CD4-positive, alpha-beta memory T cell (primary cell): ENCODE results near the gene USP24. TPM values are rescaled to one million over a fixed set of nuclear protein-coding genes. Genes with fewer than 3 reads are reported as not detected.
A peak's percentile ranks its signal among the peaks of the same experiment; 100 is the strongest.
"Not testable (repeated sequence)": the region's sequence is repeated elsewhere in the genome, so short reads cannot be mapped to it uniquely, and the experiment has no call there.

Source experiments
- CTCF ChIA-PET: fragments of 350-600 bp; sonication (Branson Sonifier 250); formaldehyde crosslinking; loops from one replicate; lab custom pipeline; 2021; ENCODE audit warnings: inconsistent platforms; ENCODE audit not compliant: partially characterized antibody; lab: Charles Lee
- POLR2A ChIA-PET: fragments of 350-600 bp; sonication (Branson Sonifier 250); formaldehyde crosslinking; loops from one replicate; lab custom pipeline; 2021; ENCODE audit not compliant: partially characterized antibody; lab: Charles Lee
- DNase-seq, 5 donors: peaks; one replicate each; pipeline versions ENCODE4 v3.0.0 to v3.0.0-alpha.2; 2020 to 2022; ENCODE audit warnings: mixed read lengths in 1 of 5
- H3K27ac ChIP-seq: one replicate; pipeline ENCODE4 v1.7.0; 2013; ENCODE audit warnings: low read depth, low read length
- H3K27me3 ChIP-seq: 2 replicates; pipeline ENCODE4 v1.7.0; 2013; ENCODE audit warnings: mild to moderate bottlenecking, low read length, moderate library complexity; ENCODE audit not compliant: insufficient read depth
- H3K36me3 ChIP-seq: 2 replicates; pipeline ENCODE4 v1.7.0; 2013; ENCODE audit warnings: mild to moderate bottlenecking, low read length, moderate library complexity; ENCODE audit not compliant: insufficient read depth
- H3K4me1 ChIP-seq: 2 replicates; pipeline ENCODE4 v1.7.0; 2013; ENCODE audit warnings: mild to moderate bottlenecking, low read length, moderate library complexity; ENCODE audit not compliant: insufficient read depth
- H3K4me3 ChIP-seq, 2 donors: one replicate each; pipeline ENCODE4 v1.7.0; 2013; ENCODE audit warnings: low read length in 2 of 2, mild to moderate bottlenecking in 1 of 2
- H3K9me3 ChIP-seq, 2 donors: one replicate each; pipeline ENCODE4 v1.7.0; 2013; ENCODE audit warnings: low read length in 2 of 2, control low read depth in 1 of 2; ENCODE audit not compliant: control insufficient read depth in 1 of 2
- H3K27ac Mint-ChIP-seq, 7 donors: one replicate each; pipeline ENCODE4 v1.8.0; 2020 to 2021; ENCODE audit warnings: mixed read lengths in 7 of 7, mild to moderate bottlenecking in 6 of 7, inconsistent platforms in 3 of 7, moderate library complexity in 3 of 7
- H3K27me3 Mint-ChIP-seq, 2 donors: one replicate each; pipeline ENCODE4 v1.8.0; 2020 to 2021; ENCODE audit warnings: mixed read lengths in 2 of 2
- H3K36me3 Mint-ChIP-seq, 2 donors: one replicate each; pipeline ENCODE4 v1.8.0; 2020 to 2021; ENCODE audit warnings: mixed read lengths in 2 of 2, inconsistent platforms in 1 of 2, mild to moderate bottlenecking in 1 of 2
- H3K4me1 Mint-ChIP-seq, 4 donors: one replicate each; pipeline ENCODE4 v1.8.0; 2020 to 2021; ENCODE audit warnings: mixed read lengths in 4 of 4, mild to moderate bottlenecking in 1 of 4
- H3K4me3 Mint-ChIP-seq, 8 donors: one replicate each; pipeline ENCODE4 v1.8.0; 2020 to 2021; ENCODE audit warnings: mixed read lengths in 8 of 8, mild to moderate bottlenecking in 7 of 8, moderate library complexity in 6 of 8, inconsistent platforms in 3 of 8
- H3K9me3 Mint-ChIP-seq, 8 donors: one replicate each; pipeline ENCODE4 v1.8.0; 2020 to 2021; ENCODE audit warnings: mixed read lengths in 8 of 8, mild to moderate bottlenecking in 5 of 8, inconsistent platforms in 3 of 8, moderate library complexity in 1 of 8
- intact Hi-C: fragments of 100-400 bp; cut with micrococcal nuclease; formaldehyde crosslinking; loops from one replicate; pipeline ENCODE4 v1.15.1; 2023
- polyA plus RNA-seq, 2 donors: library from polyadenylated mRNA; unstranded; fragments of 300-500 nt; fragmentation: Illumina TruSeq; gene quantifications; one replicate each; pipeline ENCODE4 v1.2.3, GENCODE V29; 2021
- total RNA-seq, 2 experiments: library from RNA; stranded (reverse); gene quantifications; one replicate each; pipeline ENCODE4 v1.2.3, GENCODE V29; 2021

The USP24 gene
- total and polyA plus RNA-seq, 4 experiments from 2014 or later, result 1.6 to 74.2 (median 42.1) TPM

- H3K4me3 Mint-ChIP-seq, result peak overlapping the region in 1 of 8 donors; percentile 37
- POLR2A ChIA-PET, result interaction anchor here (0.6 kb wide), 1 partner anchor 41 kb away, joined by 3 read pairs; no protein-coding TSS in a partner anchor
- no peak for DNase-seq
Measured at GRCh38 chr1:55194851-55195250, 20.3 kb downstream of the USP24 start.

GRCh38 chr1:55192093-55192492 is 23.1 kb downstream of the USP24 start:
- Histone ChIP-seq H3K36me3 (no peaks in the 10 kb centered on the region), H3K27ac (no peak overlapping the region), H3K9me3 (no peaks in the 10 kb centered on the region), H3K4me1 (peaks cover 65% of the 10 kb centered on the region), H3K27me3 (no peaks in the 10 kb centered on the region), H3K4me3 (no peak overlapping the region)
- Mint-ChIP-seq H3K4me3 (no peak overlapping the region), H3K9me3 (no peaks in the 10 kb centered on the region), H3K27ac (peak overlapping the region in 2 of 7 donors; percentile 6), H3K4me1 (peaks cover 52 to 75% (median 67%) of the 10 kb centered on the region in 4 donors), H3K27me3 (no peaks in the 10 kb centered on the region), H3K36me3 (peaks cover 3 to 16% of the 10 kb centered on the region in 2 donors)
- CTCF ChIA-PET, result interaction anchor here (0.9 kb wide), 1 partner anchor 21 kb away, joined by 5 read pairs; no protein-coding TSS in a partner anchor
- POLR2A ChIA-PET, result interaction anchor here (0.8 to 1.4 kb wide), 2 partner anchors 14 to 23 kb away, joined by 3 to 5 read pairs; partner anchors contain the start of gene USP24
- intact Hi-C loops, result no loop called here
- DNase-seq, result no peak

More at GRCh38 chr1:55194851-55195250, 20.3 kb downstream of the USP24 start:
- H3K27ac Mint-ChIP-seq, result peak overlapping the region in 6 of 7 donors; percentile 10 to 68 (median 54)
- H3K27ac ChIP-seq, result no peak overlapping the region
- CTCF ChIA-PET, result interaction anchor here (0.6 kb wide), 1 partner anchor 18 kb away, joined by 3 read pairs; no protein-coding TSS in a partner anchor
- peaks cover 58% of the 10 kb centered on the region for H3K4me1 ChIP-seq
- H3K27me3 Mint-ChIP-seq, result no peaks in the 10 kb centered on the region
- H3K4me3 ChIP-seq, result no peak overlapping the region
- H3K9me3 ChIP-seq, result no peaks in the 10 kb centered on the region
- intact Hi-C loops, result no loop called here
- no peaks in the 10 kb centered on the region for H3K9me3 Mint-ChIP-seq
- H3K4me1 Mint-ChIP-seq, result peaks cover 60 to 76% (median 70%) of the 10 kb centered on the region in 4 donors
- H3K27me3 ChIP-seq, result no peaks in the 10 kb centered on the region
- no peaks in the 10 kb centered on the region for H3K36me3 ChIP-seq
- peaks cover 12 to 20% of the 10 kb centered on the region in 2 donors for H3K36me3 Mint-ChIP-seq

GRCh38 chr1:55191219-55191952 is 23.8 kb downstream of the USP24 start:
- H3K9me3 ChIP-seq, H3K36me3 ChIP-seq, H3K27ac ChIP-seq, intact Hi-C loops, DNase-seq, H3K27me3 ChIP-seq, H3K27me3 Mint-ChIP-seq, H3K9me3 Mint-ChIP-seq, H3K4me3 ChIP-seq: not testable (repeated sequence)
- Mint-ChIP-seq H3K36me3 (peaks cover 3 to 17% of the 10 kb centered on the region in 2 donors), H3K4me3 (peak overlapping the region in 1 of 8 donors; percentile 48), H3K4me1 (peaks cover 50 to 75% (median 66%) of the 10 kb centered on the region in 4 donors), H3K27ac (peak overlapping the region in 2 of 7 donors; percentile 42 to 58)
- CTCF ChIA-PET, result interaction anchor here (0.9 kb wide), 1 partner anchor 22 kb away, joined by 5 read pairs; no protein-coding TSS in a partner anchor
- POLR2A ChIA-PET, result interaction anchor here (0.8 to 1.4 kb wide), 2 partner anchors 14 to 24 kb away, joined by 3 to 5 read pairs; partner anchors contain the start of gene USP24
- peaks cover 60% of the 10 kb centered on the region for H3K4me1 ChIP-seq

- Histone ChIP-seq H3K9me3 (no peaks in the 10 kb centered on the region), H3K27me3 (no peaks in the 10 kb centered on the region), H3K4me3 (no peak overlapping the region), H3K36me3 (no peaks in the 10 kb centered on the region), H3K4me1 (peaks cover 48% of the 10 kb centered on the region), H3K27ac (no peak overlapping the region)
- Mint-ChIP-seq H3K4me3 (no peak overlapping the region), H3K36me3 (peaks cover 10 to 16% of the 10 kb centered on the region in 2 donors), H3K27me3 (no peaks in the 10 kb centered on the region), H3K9me3 (peaks cover 0 to 4% (median 1%) of the 10 kb centered on the region in 8 donors), H3K4me1 (peaks cover 46 to 74% (median 63%) of the 10 kb centered on the region in 4 donors), H3K27ac (no peak overlapping the region)
- CTCF ChIA-PET, result interaction anchor here (1.1 to 1.2 kb wide), 2 partner anchors 10 to 88 kb away, joined by 4 read pairs; no protein-coding TSS in a partner anchor
- POLR2A ChIA-PET, result no interaction called here
- intact Hi-C loops, result no loop called here
- DNase-seq, result no peak
Measured at GRCh38 chr1:55190109-55190508, 25.1 kb downstream of the USP24 start.

GRCh38 chr1:55188909-55189308 is 26.3 kb downstream of the USP24 start:
- H3K4me1 ChIP-seq, result peaks cover 36% of the 10 kb centered on the region
- POLR2A ChIA-PET, result no interaction called here
- peaks cover 1 to 11% (median 7%) of the 10 kb centered on the region in 8 donors for H3K9me3 Mint-ChIP-seq
- no peak overlapping the region for H3K27ac Mint-ChIP-seq
- no peak overlapping the region for H3K27ac ChIP-seq
- no peak overlapping the region for H3K4me3 Mint-ChIP-seq
- intact Hi-C loops, result no loop called here
- H3K4me1 Mint-ChIP-seq, result peaks cover 43 to 72% (median 57%) of the 10 kb centered on the region in 4 donors
- H3K36me3 ChIP-seq, result no peaks in the 10 kb centered on the region
- H3K9me3 ChIP-seq, result peaks cover 0 to 3% of the 10 kb centered on the region in 2 donors
- CTCF ChIA-PET, result interaction anchor here (1.1 kb wide), 1 partner anchor 8 kb away, joined by 4 read pairs; no protein-coding TSS in a partner anchor
- peaks cover 18 to 20% of the 10 kb centered on the region in 2 donors for H3K36me3 Mint-ChIP-seq
- H3K4me3 ChIP-seq, result no peak overlapping the region
- H3K27me3 ChIP-seq, result no peaks in the 10 kb centered on the region
- no peak for DNase-seq
- no peaks in the 10 kb centered on the region for H3K27me3 Mint-ChIP-seq

- H3K4me3 Mint-ChIP-seq, result no peak overlapping the region
- Histone ChIP-seq H3K4me3 (no peak overlapping the region), H3K9me3 (peaks cover 0 to 3% of the 10 kb centered on the region in 2 donors), H3K4me1 (peaks cover 24% of the 10 kb centered on the region), H3K27ac (no peak overlapping the region), H3K36me3 (no peaks in the 10 kb centered on the region), H3K27me3 (no peaks in the 10 kb centered on the region)
- peaks cover 38 to 80% (median 46%) of the 10 kb centered on the region in 4 donors for H3K4me1 Mint-ChIP-seq
- H3K36me3 Mint-ChIP-seq, result peaks cover 22 to 25% of the 10 kb centered on the region in 2 donors
- peaks cover 1 to 18% (median 9%) of the 10 kb centered on the region in 8 donors for H3K9me3 Mint-ChIP-seq
- ChIA-PET POLR2A (no interaction called here), CTCF (no interaction called here)
- DNase-seq, result no peak
- peak overlapping the region in 2 of 7 donors; percentile 30 to 55 for H3K27ac Mint-ChIP-seq
- intact Hi-C loops, result loop anchor here (2.0 kb wide), 1 partner anchor 15 kb away; no protein-coding TSS in a partner anchor
- no peaks in the 10 kb centered on the region for H3K27me3 Mint-ChIP-seq
Measured at GRCh38 chr1:55185832-55186231, 29.3 kb downstream of the USP24 start.

- peaks cover 0 to 3% of the 10 kb centered on the region in 2 donors for H3K9me3 ChIP-seq
- H3K36me3 ChIP-seq, result no peaks in the 10 kb centered on the region
- Mint-ChIP-seq H3K4me3 (no peak overlapping the region), H3K27me3 (no peaks in the 10 kb centered on the region), H3K27ac (peak overlapping the region in 1 of 7 donors; percentile 14), H3K9me3 (peaks cover 1 to 18% (median 9%) of the 10 kb centered on the region in 8 donors), H3K36me3 (peaks cover 20 to 25% of the 10 kb centered on the region in 2 donors), H3K4me1 (peaks cover 40 to 89% (median 52%) of the 10 kb centered on the region in 4 donors)
- intact Hi-C loops, result no loop called here
- peaks cover 33% of the 10 kb centered on the region for H3K4me1 ChIP-seq
- ChIA-PET POLR2A (no interaction called here), CTCF (no interaction called here)
- no peak overlapping the region for H3K4me3 ChIP-seq
- H3K27me3 ChIP-seq, result no peaks in the 10 kb centered on the region
- DNase-seq, result no peak
- H3K27ac ChIP-seq, result no peak overlapping the region
Measured at GRCh38 chr1:55184859-55185258, 30.3 kb downstream of the USP24 start.
